K562 (cell line): Measurements from ENCODE around the gene UBE2V1. TPM values are rescaled to one million over a fixed set of nuclear protein-coding genes. Genes with fewer than 3 reads are reported as not detected.

Source experiments
- CHD2 ChIP-seq: IDR thresholded peaks from 2 replicates; pipeline ENCODE4 v1.6.1; 2011; ENCODE audit warnings: low read depth, low read length
- CREBBP ChIP-seq: IDR thresholded peaks from one replicate; pipeline ENCODE4 v1.6.1; 2012; ENCODE audit warnings: low read depth, mild to moderate bottlenecking, control low read depth, inconsistent platforms, low read length
- CTCFL ChIP-seq: IDR thresholded peaks from 2 replicates; pipeline ENCODE4 v1.6.1; 2011; ENCODE audit warnings: borderline replicate concordance, low read depth, mild to moderate bottlenecking, moderate library complexity, low read length; ENCODE audit not compliant: insufficient read depth, poor library complexity, severe bottlenecking
- DDX20 ChIP-seq: fragments of 450-650 bp; IDR thresholded peaks from 2 replicates; pipeline ENCODE4 v1.6.1; 2016; ENCODE audit warnings: missing genetic modification characterization, low read depth, mild to moderate bottlenecking, missing compliant biosample characterization, moderate library complexity
- DNMT1 ChIP-seq: fragments of 450-650 bp; IDR thresholded peaks from 2 replicates; pipeline ENCODE4 v1.6.1; 2016; ENCODE audit warnings: antibody characterized with exemption, mild to moderate bottlenecking
- MAFF ChIP-seq: IDR thresholded peaks from 2 replicates; pipeline ENCODE4 v1.6.1; 2012; ENCODE audit warnings: low read length, improper control_type of control experiment
- PHTF2 ChIP-seq: fragments of 250-450 bp; sonication (Bioruptor Pico); IDR thresholded peaks from 2 replicates; pipeline ENCODE4 v1.5.0; 2021; ENCODE audit warnings: mild to moderate bottlenecking
- PURB ChIP-seq: sonication (generic); formaldehyde crosslinking; IDR thresholded peaks from 2 replicates; pipeline ENCODE4 v1.9.0; 2021; ENCODE audit warnings: low read depth, mild to moderate bottlenecking, missing genetic modification reagents
- SMARCE1 ChIP-seq: fragments of 450-650 bp; IDR thresholded peaks from 2 replicates; pipeline ENCODE4 v1.7.1; 2016; ENCODE audit warnings: mild to moderate bottlenecking
- SRF ChIP-seq, 2 experiments: fragments of 250-450, 450-650 bp in 1 of 2; sonication (Bioruptor Pico) in 1 of 2; sonication (generic) in 1 of 2; formaldehyde crosslinking; IDR thresholded peaks; 2 replicates each; pipeline versions ENCODE4 v1.5.0 to v1.5.1; 2020 to 2022; ENCODE audit warnings: mild to moderate bottlenecking in 1 of 2, missing genetic modification reagents in 1 of 2
- TAF15 ChIP-seq: fragments of 200-400 bp; formaldehyde crosslinking; IDR thresholded peaks from 2 replicates; pipeline ENCODE4 v1.6.1; 2017; ENCODE audit warnings: mild to moderate bottlenecking, low read depth, low read length, moderate library complexity
- TBP ChIP-seq: optimal IDR thresholded peaks from 2 replicates; pipeline ENCODE3; 2011; ENCODE audit warnings: low read depth, low read length, improper control_type of control experiment
- TCF7L2 ChIP-seq: fragments of 150-350 bp; IDR thresholded peaks from 2 replicates; pipeline ENCODE4 v1.6.1; 2016; ENCODE audit warnings: low read depth, mild to moderate bottlenecking, low read length, moderate library complexity
- ZBTB7A ChIP-seq: IDR thresholded peaks from 2 replicates; pipeline ENCODE4 v1.6.1; 2011; ENCODE audit warnings: low read depth, mild to moderate bottlenecking, low read length, moderate library complexity, borderline replicate concordance; ENCODE audit not compliant: control insufficient read depth
- ZNF175 ChIP-seq: fragments of 200-800 bp; sonication (Bioruptor generic); IDR thresholded peaks from 2 replicates; pipeline ENCODE4 v1.6.1; 2016; ENCODE audit warnings: low read depth, mild to moderate bottlenecking, missing genetic modification characterization, missing compliant biosample characterization
- ZNF41 ChIP-seq: fragments of 250-450 bp; sonication (Bioruptor Pico); conservative IDR thresholded peaks from 2 replicates; pipeline ENCODE4 v1.4.0; 2020; ENCODE audit warnings: mild to moderate bottlenecking
- ZNF444 ChIP-seq: fragments of 250-450 bp; sonication (Bioruptor Pico); IDR thresholded peaks from 2 replicates; pipeline ENCODE4 v1.4.0; 2020; ENCODE audit warnings: mild to moderate bottlenecking, moderate library complexity
- ZSCAN32 ChIP-seq: fragments of 450-650 bp; formaldehyde crosslinking; IDR thresholded peaks from 2 replicates; pipeline ENCODE4 v1.4.0; 2020; ENCODE audit warnings: mild to moderate bottlenecking, moderate library complexity
- ZZZ3 ChIP-seq: fragments of 450-650 bp; IDR thresholded peaks from 2 replicates; pipeline ENCODE4 v1.6.1; 2016; ENCODE audit warnings: antibody characterized with exemption, mild to moderate bottlenecking, moderate library complexity
- polyA plus RNA-seq, 8 experiments: library from polyadenylated mRNA; depleted of rRNA in 4 of 8; stranded (reverse) in 5 of 8; unstranded in 3 of 8; fragments of >200 nt; fragmentation: Nextera tagmentation in 2 of 8; fragmentation: Illumina TruSeq in 1 of 8; extraction: Ambion mirVana in 2 of 8; extraction: Trizol in 1 of 8; gene quantifications; 2 replicates each; pipeline versions ENCODE4 v1.2.1 to v1.2.3, GENCODE V29; 2011 to 2014; ENCODE audit warnings: inconsistent platforms in 1 of 8, missing spikeins in 1 of 8
- total RNA-seq, 7 experiments: library from RNA; depleted of rRNA in 6 of 7; stranded (reverse); fragments of >200 nt in 6 of 7; fragmentation: Illumina TruSeq in 2 of 7; extraction: Trizol in 2 of 7; gene quantifications; 2 replicates each; pipeline versions ENCODE4 v1.2.1 to v1.2.3, GENCODE V29; 2011 to 2021; ENCODE audit warnings: low replicate concordance in 1 of 7
- TF ChIP-seq, protein P1 (sequence below): fragments of 250-450 bp; sonication (Bioruptor Pico); IDR thresholded peaks from 2 replicates; pipeline ENCODE4 v1.5.0; 2021
- TF ChIP-seq, protein P2 (sequence below), 2 experiments: fragments of 450-650 bp; IDR thresholded peaks; 2 replicates each; pipeline ENCODE4 v1.6.1; 2018; ENCODE audit warnings: mild to moderate bottlenecking in 2 of 2, low read depth in 1 of 2; ENCODE audit not compliant: partially characterized antibody in 2 of 2

Gene UBE2V1
- total and polyA plus RNA-seq, 9 of the 15 experiments (the other 6 are each of a cell fraction or from before 2014, with no cell fraction given), result 93.0 to 357 (median 119) TPM

- TF ChIP-seq, protein P1, sequence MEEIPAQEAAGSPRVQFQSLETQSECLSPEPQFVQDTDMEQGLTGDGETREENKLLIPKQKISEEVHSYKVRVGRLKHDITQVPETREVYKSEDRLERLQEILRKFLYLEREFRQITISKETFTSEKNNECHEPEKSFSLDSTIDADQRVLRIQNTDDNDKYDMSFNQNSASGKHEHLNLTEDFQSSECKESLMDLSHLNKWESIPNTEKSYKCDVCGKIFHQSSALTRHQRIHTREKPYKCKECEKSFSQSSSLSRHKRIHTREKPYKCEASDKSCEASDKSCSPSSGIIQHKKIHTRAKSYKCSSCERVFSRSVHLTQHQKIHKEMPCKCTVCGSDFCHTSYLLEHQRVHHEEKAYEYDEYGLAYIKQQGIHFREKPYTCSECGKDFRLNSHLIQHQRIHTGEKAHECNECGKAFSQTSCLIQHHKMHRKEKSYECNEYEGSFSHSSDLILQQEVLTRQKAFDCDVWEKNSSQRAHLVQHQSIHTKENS (CRISPR knock-in tag), result no peak
- TF ChIP-seq ZSCAN32 (CRISPR knock-in tag), result no peak
- TF ChIP-seq CTCFL, result no peak
- TF ChIP-seq CHD2, result no peak; the same call in 1 of the 2 replicates
- TF ChIP-seq TBP, result peak; percentile 68
- TF ChIP-seq PURB, result no peak
- peak; percentile 45; the same call in 1 of the 2 replicates for TF ChIP-seq ZNF175 (CRISPR knock-in tag)
- no peak for TF ChIP-seq DDX20 (tag)
- TF ChIP-seq PHTF2 (CRISPR knock-in tag), result no peak
- TF ChIP-seq MAFF, result no peak
- TF ChIP-seq ZBTB7A, result 0 out of 2 replicates have a peak, but pooled peaks have one; percentile 10
- TF ChIP-seq TAF15, result no peak
- no peak for TF ChIP-seq DNMT1
- TF ChIP-seq SMARCE1, result no peak
- TF ChIP-seq ZZZ3, result no peak
- TF ChIP-seq CREBBP, result no peak
- no peak for TF ChIP-seq ZNF444 (CRISPR knock-in tag)
- no peak for TF ChIP-seq ZNF41
- TF ChIP-seq, protein P2, sequence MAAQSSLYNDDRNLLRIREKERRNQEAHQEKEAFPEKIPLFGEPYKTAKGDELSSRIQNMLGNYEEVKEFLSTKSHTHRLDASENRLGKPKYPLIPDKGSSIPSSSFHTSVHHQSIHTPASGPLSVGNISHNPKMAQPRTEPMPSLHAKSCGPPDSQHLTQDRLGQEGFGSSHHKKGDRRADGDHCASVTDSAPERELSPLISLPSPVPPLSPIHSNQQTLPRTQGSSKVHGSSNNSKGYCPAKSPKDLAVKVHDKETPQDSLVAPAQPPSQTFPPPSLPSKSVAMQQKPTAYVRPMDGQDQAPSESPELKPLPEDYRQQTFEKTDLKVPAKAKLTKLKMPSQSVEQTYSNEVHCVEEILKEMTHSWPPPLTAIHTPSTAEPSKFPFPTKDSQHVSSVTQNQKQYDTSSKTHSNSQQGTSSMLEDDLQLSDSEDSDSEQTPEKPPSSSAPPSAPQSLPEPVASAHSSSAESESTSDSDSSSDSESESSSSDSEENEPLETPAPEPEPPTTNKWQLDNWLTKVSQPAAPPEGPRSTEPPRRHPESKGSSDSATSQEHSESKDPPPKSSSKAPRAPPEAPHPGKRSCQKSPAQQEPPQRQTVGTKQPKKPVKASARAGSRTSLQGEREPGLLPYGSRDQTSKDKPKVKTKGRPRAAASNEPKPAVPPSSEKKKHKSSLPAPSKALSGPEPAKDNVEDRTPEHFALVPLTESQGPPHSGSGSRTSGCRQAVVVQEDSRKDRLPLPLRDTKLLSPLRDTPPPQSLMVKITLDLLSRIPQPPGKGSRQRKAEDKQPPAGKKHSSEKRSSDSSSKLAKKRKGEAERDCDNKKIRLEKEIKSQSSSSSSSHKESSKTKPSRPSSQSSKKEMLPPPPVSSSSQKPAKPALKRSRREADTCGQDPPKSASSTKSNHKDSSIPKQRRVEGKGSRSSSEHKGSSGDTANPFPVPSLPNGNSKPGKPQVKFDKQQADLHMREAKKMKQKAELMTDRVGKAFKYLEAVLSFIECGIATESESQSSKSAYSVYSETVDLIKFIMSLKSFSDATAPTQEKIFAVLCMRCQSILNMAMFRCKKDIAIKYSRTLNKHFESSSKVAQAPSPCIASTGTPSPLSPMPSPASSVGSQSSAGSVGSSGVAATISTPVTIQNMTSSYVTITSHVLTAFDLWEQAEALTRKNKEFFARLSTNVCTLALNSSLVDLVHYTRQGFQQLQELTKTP (IDR thresholded peaks at IDR 0.05; ENCODE audit: low read depth in 1 of 2, partially characterized antibody in 2 of 2), result no peak
- no peak for TF ChIP-seq TCF7L2
- peak in 1 of 2 experiments; percentile 5; a peak in 1 of 4 replicates for TF ChIP-seq SRF (CRISPR knock-in tag; IDR thresholded peaks at IDR 0.05)
Measured at GRCh38 chr20:50153500-50154377, 40.8 kb upstream of the UBE2V1 start, which contains the start of gene PEDS1 (continued).
